SK-N-SH treated with all-trans-retinoic acid at 6 μM for 48 hours (cell line): ENCODE results near the gene DAD1.

Experiments
- ARNTL ChIP-seq: fragments of 450-650 bp; formaldehyde crosslinking; IDR thresholded peaks from 2 replicates; pipeline ENCODE4 v1.5.0; 2020; ENCODE audit warnings: low read depth, mild to moderate bottlenecking, moderate library complexity, borderline replicate concordance
- CREB5 ChIP-seq: fragments of 250-450 bp; sonication (Bioruptor Pico); IDR thresholded peaks from 2 replicates; pipeline ENCODE4 v1.5.1; 2020; ENCODE audit warnings: low read depth, mild to moderate bottlenecking, moderate library complexity
- GLIS3 ChIP-seq: fragments of 250-450 bp; sonication (Bioruptor Pico); IDR thresholded peaks from 2 replicates; pipeline ENCODE4 v1.5.0; 2020; ENCODE audit warnings: mild to moderate bottlenecking, moderate library complexity
- RARB ChIP-seq: fragments of 250-450 bp; sonication (Bioruptor Pico); IDR thresholded peaks from 2 replicates; pipeline ENCODE4 v1.8.0; 2021; ENCODE audit warnings: mild to moderate bottlenecking, moderate library complexity
- ZFP3 ChIP-seq: fragments of 250-450 bp; sonication (Bioruptor Pico); IDR thresholded peaks from 2 replicates; pipeline ENCODE4 v1.5.0; 2020; ENCODE audit warnings: mild to moderate bottlenecking, moderate library complexity
- ZFP30 ChIP-seq: fragments of 450-650 bp; formaldehyde crosslinking; IDR thresholded peaks from 2 replicates; pipeline ENCODE4 v1.5.0; 2022; ENCODE audit warnings: mild to moderate bottlenecking, moderate library complexity
- ZNF565 ChIP-seq: fragments of 450-650 bp; formaldehyde crosslinking; conservative IDR thresholded peaks from 2 replicates; pipeline ENCODE4 v1.5.0; 2020; ENCODE audit warnings: low read depth, mild to moderate bottlenecking, moderate library complexity
- ZNF8 ChIP-seq: fragments of 450-650 bp; formaldehyde crosslinking; IDR thresholded peaks from 2 replicates; pipeline ENCODE4 v1.5.0; 2020; ENCODE audit warnings: mild to moderate bottlenecking, moderate library complexity

- TF ChIP-seq ZFP3 (CRISPR knock-in tag) (no peak), RARB (CRISPR knock-in tag) (no peak), GLIS3 (CRISPR knock-in tag) (no peak), CREB5 (CRISPR knock-in tag) (no peak), ZNF8 (no peak), ARNTL (CRISPR knock-in tag) (no peak), ZNF565 (CRISPR knock-in tag) (no peak), ZFP30 (CRISPR knock-in tag) (no peak)
Observed at GRCh38 chr14:22540293-22540692, 48.7 kb downstream of the DAD1 start.
